ENCODE data around the gene PKP4.

PKP4 gene

DNA sequence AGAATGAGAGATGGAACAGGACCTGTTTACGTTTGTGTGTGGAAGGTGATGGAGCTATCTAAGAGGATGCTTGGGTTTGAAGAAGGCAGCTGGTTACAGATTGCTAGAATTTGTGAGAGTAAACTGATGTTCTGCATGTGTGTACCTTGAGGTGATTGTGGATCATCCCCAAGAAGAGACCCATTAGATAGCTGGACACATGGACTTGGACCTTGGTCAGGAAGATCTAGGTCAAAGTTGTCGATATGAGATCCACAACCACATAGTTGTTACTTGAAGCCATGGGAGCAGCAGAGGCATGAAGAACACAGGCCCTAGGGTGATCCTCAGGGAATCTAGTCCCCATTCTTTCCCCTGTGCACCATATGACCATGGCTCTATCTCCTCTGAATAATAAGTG lies 101.0 kb downstream of the PKP4 start:
- H3K4me3 ChIP-seq (replicated peaks; ENCODE audit: low read depth, low read length), result no peak overlapping the region
- DNase-seq (ENCODE audit: extremely low read depth, low read depth), result no peak
- TF ChIP-seq, protein P1, sequence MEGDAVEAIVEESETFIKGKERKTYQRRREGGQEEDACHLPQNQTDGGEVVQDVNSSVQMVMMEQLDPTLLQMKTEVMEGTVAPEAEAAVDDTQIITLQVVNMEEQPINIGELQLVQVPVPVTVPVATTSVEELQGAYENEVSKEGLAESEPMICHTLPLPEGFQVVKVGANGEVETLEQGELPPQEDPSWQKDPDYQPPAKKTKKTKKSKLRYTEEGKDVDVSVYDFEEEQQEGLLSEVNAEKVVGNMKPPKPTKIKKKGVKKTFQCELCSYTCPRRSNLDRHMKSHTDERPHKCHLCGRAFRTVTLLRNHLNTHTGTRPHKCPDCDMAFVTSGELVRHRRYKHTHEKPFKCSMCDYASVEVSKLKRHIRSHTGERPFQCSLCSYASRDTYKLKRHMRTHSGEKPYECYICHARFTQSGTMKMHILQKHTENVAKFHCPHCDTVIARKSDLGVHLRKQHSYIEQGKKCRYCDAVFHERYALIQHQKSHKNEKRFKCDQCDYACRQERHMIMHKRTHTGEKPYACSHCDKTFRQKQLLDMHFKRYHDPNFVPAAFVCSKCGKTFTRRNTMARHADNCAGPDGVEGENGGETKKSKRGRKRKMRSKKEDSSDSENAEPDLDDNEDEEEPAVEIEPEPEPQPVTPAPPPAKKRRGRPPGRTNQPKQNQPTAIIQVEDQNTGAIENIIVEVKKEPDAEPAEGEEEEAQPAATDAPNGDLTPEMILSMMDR (IDR thresholded peaks at IDR 0.05; ENCODE audit: low read depth, low read length, missing control alignments), result no peak

DNA sequence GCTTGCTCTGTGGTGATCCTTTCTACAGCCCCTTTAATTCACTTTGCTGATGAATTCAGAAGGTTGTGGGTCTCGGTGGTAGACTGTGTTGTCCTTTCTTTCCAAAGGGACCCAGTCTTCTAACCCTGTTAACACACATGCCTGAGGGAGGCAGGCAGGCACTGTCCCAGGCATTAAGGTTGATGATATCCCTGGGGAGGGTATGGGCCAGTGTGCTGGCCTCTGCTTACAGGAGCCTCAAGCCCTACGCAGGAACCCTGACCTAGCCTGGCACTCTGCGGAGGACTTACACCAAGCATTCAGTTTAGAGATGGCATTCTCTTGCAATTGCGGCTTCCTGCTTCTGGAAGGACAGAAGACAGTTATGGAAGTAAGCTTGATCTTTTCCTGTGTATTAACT lies 102.5 kb downstream of the PKP4 start:
- DNase-seq (ENCODE audit: extremely low read depth, low read depth), result no peak
- no peak overlapping the region for H3K4me3 ChIP-seq (replicated peaks; ENCODE audit: low read depth, low read length)
- TF ChIP-seq, protein P1 (IDR thresholded peaks at IDR 0.05; ENCODE audit: low read depth, low read length, missing control alignments), result no peak

DNA sequence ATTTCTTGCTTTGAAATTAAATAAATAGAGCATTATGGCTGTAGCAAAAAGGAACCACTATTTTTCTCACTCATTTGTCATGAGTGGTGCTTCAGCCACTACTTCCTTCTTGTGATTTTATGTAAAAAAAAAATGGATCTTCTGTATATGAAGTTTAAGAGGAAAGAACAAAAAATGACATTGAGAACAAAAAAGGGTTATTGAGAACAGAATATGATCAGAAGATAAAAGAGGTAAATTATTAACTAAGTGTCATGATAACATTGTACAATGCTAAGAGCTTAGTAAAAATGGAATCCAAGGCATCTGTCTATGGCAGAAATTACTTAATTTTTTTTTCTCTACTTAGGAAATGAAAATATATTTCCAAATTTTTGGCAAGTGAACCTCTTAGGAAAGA lies 103.5 kb downstream of the PKP4 start:
- no peak for DNase-seq (ENCODE audit: extremely low read depth, low read depth)
- H3K4me3 ChIP-seq (replicated peaks; ENCODE audit: low read depth, low read length), result no peak overlapping the region
- TF ChIP-seq, protein P1 (IDR thresholded peaks at IDR 0.05; ENCODE audit: low read depth, low read length, missing control alignments), result no peak

DNA sequence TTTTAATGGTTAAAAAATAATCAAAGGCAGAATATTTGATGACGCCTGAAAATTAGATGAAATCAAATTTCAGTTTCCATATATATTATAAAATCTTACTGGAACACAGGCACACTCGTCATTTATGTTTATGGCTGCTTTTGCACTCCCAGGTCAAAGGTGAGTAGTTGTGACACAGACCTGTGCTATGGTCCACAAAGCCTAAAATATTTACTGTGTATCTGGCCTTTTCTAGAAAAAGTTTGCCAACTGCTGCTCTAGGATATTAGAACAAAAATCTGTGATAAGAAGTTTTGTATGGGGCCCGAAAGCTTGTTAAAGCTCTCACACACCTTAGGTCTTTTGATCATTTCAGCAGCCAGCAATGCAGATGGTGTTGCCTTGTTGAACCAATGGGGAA lies 104.3 kb downstream of the PKP4 start:
- no peak for DNase-seq (ENCODE audit: extremely low read depth, low read depth)
- no peak overlapping the region for H3K4me3 ChIP-seq (replicated peaks; ENCODE audit: low read depth, low read length)
- TF ChIP-seq, protein P1 (IDR thresholded peaks at IDR 0.05; ENCODE audit: low read depth, low read length, missing control alignments), result no peak

DNA sequence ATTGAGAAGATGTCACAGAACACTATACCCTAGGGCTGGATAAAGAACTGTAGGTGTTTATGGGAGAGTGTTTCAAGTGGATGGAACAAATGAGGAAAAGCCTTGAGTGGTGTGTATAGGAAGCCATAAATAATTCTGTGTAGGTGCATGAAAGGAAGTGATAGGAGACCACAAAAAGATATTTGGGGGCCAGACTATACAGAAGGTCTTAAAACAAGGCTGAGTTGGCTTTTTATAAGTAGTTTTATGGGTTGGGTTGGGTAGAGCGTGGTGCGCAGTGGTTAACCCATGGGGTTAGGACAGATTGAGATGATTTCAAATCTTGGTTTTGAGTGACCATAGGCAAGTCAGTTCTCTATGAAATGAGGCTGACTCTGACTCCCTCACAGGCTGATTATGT lies 110.5 kb downstream of the PKP4 start:
- H3K4me3 ChIP-seq (replicated peaks; ENCODE audit: low read depth, low read length), result no peak overlapping the region
- TF ChIP-seq, protein P1 (IDR thresholded peaks at IDR 0.05; ENCODE audit: low read depth, low read length, missing control alignments), result no peak
- no peak for DNase-seq (ENCODE audit: extremely low read depth, low read depth)

DNA sequence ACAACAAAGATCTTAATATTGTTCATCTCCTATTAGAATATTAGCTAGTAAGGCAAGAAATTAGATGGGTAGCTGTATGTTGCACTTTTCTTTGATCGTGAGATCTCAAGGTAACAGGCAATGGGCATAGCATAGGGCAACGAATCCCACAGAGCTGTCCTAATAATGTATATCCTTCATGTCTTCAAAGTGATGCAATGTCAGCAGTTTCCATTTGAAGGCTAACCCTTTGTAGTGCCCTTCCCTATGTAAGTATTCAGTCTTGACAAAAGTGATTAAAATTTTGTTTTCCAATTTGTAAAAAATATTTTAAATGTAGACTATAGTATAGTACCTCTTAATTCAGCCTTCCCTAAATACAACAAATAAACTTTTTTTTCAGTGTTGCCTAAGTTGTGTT lies 112.5 kb downstream of the PKP4 start:
- no peak overlapping the region for H3K4me3 ChIP-seq (replicated peaks; ENCODE audit: low read depth, low read length)
- TF ChIP-seq, protein P1 (IDR thresholded peaks at IDR 0.05; ENCODE audit: low read depth, low read length, missing control alignments), result no peak
- DNase-seq (ENCODE audit: extremely low read depth, low read depth), result no peak

DNA sequence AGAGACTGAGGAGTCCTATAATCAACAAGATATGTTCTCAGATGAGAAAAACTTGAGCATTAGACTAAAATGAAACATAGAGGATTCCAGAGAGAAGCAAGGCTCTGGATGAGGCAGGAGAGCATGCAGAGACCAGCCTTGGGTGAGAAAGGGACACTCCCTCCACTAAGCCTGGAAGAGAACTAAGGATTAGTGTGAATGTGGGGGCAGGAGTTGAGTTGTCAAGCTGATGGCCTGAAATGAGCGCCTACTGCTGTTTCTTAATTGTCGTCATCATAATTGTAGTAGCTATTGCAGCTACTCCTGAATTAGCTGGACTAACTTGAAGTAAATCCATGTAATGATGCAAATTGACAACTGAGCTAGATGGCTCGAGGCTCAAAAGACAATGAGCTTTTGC lies 114.1 kb downstream of the PKP4 start:
- H3K4me3 ChIP-seq (replicated peaks; ENCODE audit: low read depth, low read length), result no peak overlapping the region
- TF ChIP-seq, protein P1 (IDR thresholded peaks at IDR 0.05; ENCODE audit: low read depth, low read length, missing control alignments), result no peak
- no peak for DNase-seq (ENCODE audit: extremely low read depth, low read depth)
